OCI-LY1 (cell line): ENCODE measurements around the gene SLC46A1.

Experiments used
- H2AFZ ChIP-seq: fragments of 200-600 bp; sonication (generic), shearing (Covaris generic); 2 replicates; pipeline ENCODE4 v1.6.0; 2014; ENCODE audit warnings: antibody characterized with exemption, mild to moderate bottlenecking, low read length
- H3F3A ChIP-seq: fragments of 200-600 bp; sonication (generic), shearing (Covaris generic); 2 replicates; pipeline ENCODE4 v1.6.0; 2014; ENCODE audit warnings: mild to moderate bottlenecking, antibody characterized with exemption, low read length, moderate library complexity; ENCODE audit not compliant: insufficient read depth
- H3K27ac ChIP-seq: fragments of 200-600 bp; sonication (generic); 2 replicates; pipeline ENCODE4 v1.5.1; 2014; ENCODE audit warnings: low read length, mixed run types, mild to moderate bottlenecking, low read depth; ENCODE audit not compliant: poor library complexity, severe bottlenecking
- H3K27me3 ChIP-seq: fragments of 200-600 bp; sonication (generic); 2 replicates; pipeline ENCODE4 v1.6.0; 2014; ENCODE audit warnings: antibody characterized with exemption, mild to moderate bottlenecking, low read length, moderate library complexity; ENCODE audit not compliant: insufficient read depth
- H3K36me3 ChIP-seq: fragments of 200-600 bp; sonication (generic); 2 replicates; pipeline ENCODE4 v1.6.1; 2014; ENCODE audit warnings: mild to moderate bottlenecking, antibody characterized with exemption, low read length, moderate library complexity, mixed read lengths; ENCODE audit not compliant: insufficient read depth
- H3K4me1 ChIP-seq: fragments of 200-600 bp; sonication (generic); 2 replicates; pipeline ENCODE4 v1.5.1; 2014; ENCODE audit warnings: mild to moderate bottlenecking, low read length, moderate library complexity; ENCODE audit not compliant: insufficient read depth, severe bottlenecking
- H3K4me2 ChIP-seq: fragments of 200-600 bp; sonication (generic), shearing (Covaris generic); 2 replicates; pipeline ENCODE4 v1.6.1; 2014; ENCODE audit warnings: low read length
- H3K4me3 ChIP-seq: fragments of 200-600 bp; sonication (generic); 2 replicates; pipeline ENCODE4 v1.5.1; 2014; ENCODE audit warnings: low read length, low read depth, mild to moderate bottlenecking, mixed read lengths; ENCODE audit not compliant: poor library complexity, severe bottlenecking
- H3K79me2 ChIP-seq: fragments of 200-600 bp; shearing (Covaris generic); 2 replicates; pipeline ENCODE4 v1.6.1; 2016; ENCODE audit warnings: mixed run types, low read length, mixed read lengths; ENCODE audit not compliant: insufficient read depth
- H3K9ac ChIP-seq: fragments of 200-600 bp; sonication (generic), shearing (Covaris generic); 2 replicates; pipeline ENCODE4 v1.6.1; 2014; ENCODE audit warnings: mild to moderate bottlenecking, low read length, mixed read lengths
- H3K9me2 ChIP-seq: fragments of 200-600 bp; sonication (generic), shearing (Covaris generic); 2 replicates; pipeline ENCODE4 v1.6.1; 2014; ENCODE audit warnings: low read depth, mild to moderate bottlenecking, low read length, mixed read lengths
- H3K9me3 ChIP-seq: fragments of 200-600 bp; shearing (Covaris generic); 2 replicates; pipeline ENCODE4 v1.6.1; 2014; ENCODE audit warnings: low read length, mixed read lengths
- H4K20me1 ChIP-seq: fragments of 200-600 bp; sonication (generic), shearing (Covaris generic); 2 replicates; pipeline ENCODE4 v1.6.0; 2016; ENCODE audit warnings: mild to moderate bottlenecking, low read length; ENCODE audit not compliant: insufficient read depth
- CTCF ChIP-seq: fragments of 200-600 bp; sonication (generic), shearing (Covaris generic); IDR thresholded peaks from 2 replicates; pipeline ENCODE4 v1.5.1; 2017; ENCODE audit warnings: mild to moderate bottlenecking, antibody characterized with exemption, low read length, moderate library complexity, mixed read lengths
- EZH2 ChIP-seq: fragments of 200-600 bp; sonication (generic), shearing (Covaris generic); IDR thresholded peaks from 2 replicates; pipeline ENCODE4 v1.8.0; 2017; ENCODE audit warnings: borderline replicate concordance, mixed run types, mild to moderate bottlenecking, antibody characterized with exemption, low read length, moderate library complexity, mixed read lengths

The SLC46A1 gene

GRCh38 chr17:28404812-28405570 is 1.0 kb downstream of the SLC46A1 start:
- Histone ChIP-seq H3K9ac (peak overlapping the region; percentile 80; the same call in 1 of the 2 replicates), H2AFZ (no peak overlapping the region), H3K4me1 (peaks cover 9% of the 10 kb centered on the region)

GRCh38 chr17:28404461-28404811 is 1.6 kb downstream of the SLC46A1 start:
- Histone ChIP-seq H4K20me1 (no peaks in the 10 kb centered on the region), H3K9me3 (no peaks in the 10 kb centered on the region), H3K27ac (no peak overlapping the region), H3K36me3 (no peaks in the 10 kb centered on the region), H3F3A (no peaks in the 10 kb centered on the region), H2AFZ (no peak overlapping the region), H3K4me1 (peaks cover 9% of the 10 kb centered on the region), H3K9me2 (no peaks in the 10 kb centered on the region), H3K9ac (no peak overlapping the region), H3K79me2 (no peaks in the 10 kb centered on the region), H3K4me3 (no peak overlapping the region), H3K27me3 (no peaks in the 10 kb centered on the region), H3K4me2 (no peak overlapping the region)
- TF ChIP-seq EZH2 (no peak), CTCF (no peak)

More at GRCh38 chr17:28404812-28405570, 1.0 kb downstream of the SLC46A1 start:
- TF ChIP-seq CTCF (no peak), EZH2 (no peak)
- Histone ChIP-seq H3K79me2 (no peaks in the 10 kb centered on the region), H3K9me2 (no peaks in the 10 kb centered on the region), H3K9me3 (no peaks in the 10 kb centered on the region), H3K27ac (no peak overlapping the region), H3K4me2 (peak overlapping the region; percentile 85), H3K27me3 (no peaks in the 10 kb centered on the region), H3K4me3 (peak overlapping the region; percentile 79), H4K20me1 (no peaks in the 10 kb centered on the region), H3F3A (no peaks in the 10 kb centered on the region), H3K36me3 (no peaks in the 10 kb centered on the region)

GRCh38 chr17:28404007-28404406 is 2.0 kb downstream of the SLC46A1 start:
- TF ChIP-seq EZH2 = no peak
- no peak for TF ChIP-seq CTCF
- no peak overlapping the region for H2AFZ ChIP-seq
- H3K27ac ChIP-seq = no peak overlapping the region
- H3K36me3 ChIP-seq = no peaks in the 10 kb centered on the region
- H3K27me3 ChIP-seq = no peaks in the 10 kb centered on the region
- H3F3A ChIP-seq = no peaks in the 10 kb centered on the region
- no peak overlapping the region for H3K4me2 ChIP-seq
- no peak overlapping the region for H3K9ac ChIP-seq
- H4K20me1 ChIP-seq = no peaks in the 10 kb centered on the region
- H3K4me1 ChIP-seq = peaks cover 9% of the 10 kb centered on the region
- no peak overlapping the region for H3K4me3 ChIP-seq
- no peaks in the 10 kb centered on the region for H3K9me3 ChIP-seq
- no peaks in the 10 kb centered on the region for H3K79me2 ChIP-seq
- H3K9me2 ChIP-seq = no peaks in the 10 kb centered on the region
